A549 (cell line): ENCODE data around the gene FADS6. TPM values are rescaled to one million over a fixed set of nuclear protein-coding genes. Genes with fewer than 3 reads are reported as not detected.
A peak's percentile ranks its signal among the peaks of the same experiment; 100 is the strongest.

ENCODE experiments used
- ATAC-seq, 2 experiments: fragments of 200-7000 bp in 1 of 2; fragments of >200 bp in 1 of 2; cut with Nextera tagmentation in 1 of 2; cut with Tn5 transposase in 1 of 2; 3 replicates each; pipeline versions ENCODE4 v1.8.0 to v1.9.1; 2018 to 2020; ENCODE audit warnings: mild to moderate bottlenecking in 1 of 2, moderate library complexity in 1 of 2
- CTCF ChIA-PET: fragments of 300-600 bp; sonication (Branson Sonifier 250); formaldehyde crosslinking; extraction: SDS; loops from one replicate; lab custom pipeline; 2021; ENCODE audit warnings: antibody characterized with exemption, inconsistent platforms; lab: Yijun Ruan, JAX
- POLR2A ChIA-PET: fragments of 350-600 bp; formaldehyde crosslinking; extraction: SDS; loops from one replicate; lab custom pipeline; 2021; ENCODE audit warnings: antibody characterized with exemption, inconsistent platforms; lab: Yijun Ruan, JAX
- DNase-seq, 2 experiments: peaks; one replicate each; pipeline versions ENCODE4 v3.0.0 to v3.0.0-alpha.2; 2011 to 2016; ENCODE audit warnings: low read depth in 1 of 2, low spot score in 1 of 2
- FAIRE-seq: peaks from 2 replicates; lab custom pipeline; 2011; peaks lifted over from hg19 to GRCh38; lab: Jason Lieb, UNC
- H3K27ac ChIP-seq, 2 experiments: fragments of >200 bp; sonication (Bioruptor Twin); formaldehyde crosslinking; 3 replicates each; pipeline ENCODE4 v1.5.1; 2016 to 2017
- H3K4me1 ChIP-seq: fragments of >200 bp; sonication (Bioruptor Twin); formaldehyde crosslinking; 3 replicates; pipeline ENCODE4 v1.6.1; 2016
- H3K4me2 ChIP-seq: fragments of >200 bp; sonication (Bioruptor Twin); formaldehyde crosslinking; 3 replicates; pipeline ENCODE4 v1.6.1; 2016
- H3K4me3 ChIP-seq: fragments of >200 bp; sonication (Bioruptor Twin); formaldehyde crosslinking; 3 replicates; pipeline ENCODE4 v1.5.1; 2016
- H3K9me3 ChIP-seq: fragments of >200 bp; sonication (Bioruptor Twin); formaldehyde crosslinking; 3 replicates; pipeline ENCODE4 v1.6.1; 2016
- BCL3 ChIP-seq: fragments of >200 bp; sonication (Bioruptor Twin); formaldehyde crosslinking; IDR thresholded peaks from 3 replicates; pipeline ENCODE4 v1.6.1; 2016
- CHD2 ChIP-seq: fragments of 150-350 bp; IDR thresholded peaks from 2 replicates; pipeline ENCODE4 v1.6.1; 2014; ENCODE audit warnings: low read length; ENCODE audit not compliant: partially characterized antibody
- CHD4 ChIP-seq: fragments of 200-600 bp; sonication (generic); IDR thresholded peaks from 2 replicates; pipeline ENCODE4 v1.6.1; 2016; ENCODE audit warnings: antibody characterized with exemption, mild to moderate bottlenecking, borderline replicate concordance
- ELK1 ChIP-seq: fragments of 150-350 bp; IDR thresholded peaks from 2 replicates; pipeline ENCODE4 v1.6.1; 2014; ENCODE audit warnings: low read depth, mild to moderate bottlenecking, low read length
- ESRRA ChIP-seq: fragments of 150-350 bp; IDR thresholded peaks from 2 replicates; pipeline ENCODE4 v1.6.1; 2014; ENCODE audit warnings: mild to moderate bottlenecking, low read length, borderline replicate concordance
- FOXS1 ChIP-seq: fragments of 250-450 bp; sonication (Bioruptor Pico); IDR thresholded peaks from 2 replicates; pipeline ENCODE4 v1.5.0; 2020; ENCODE audit warnings: mild to moderate bottlenecking, moderate library complexity
- GATA3 ChIP-seq: IDR thresholded peaks from 2 replicates; pipeline ENCODE4 v1.6.1; 2012; ENCODE audit warnings: borderline replicate concordance
- HEYL ChIP-seq: fragments of 250-450 bp; sonication (Bioruptor Pico); IDR thresholded peaks from 2 replicates; pipeline ENCODE4 v1.8.0; 2021; ENCODE audit warnings: mild to moderate bottlenecking, moderate library complexity
- JUN ChIP-seq, 2 experiments: fragments of >200 bp; sonication (Bioruptor Twin); formaldehyde crosslinking; IDR thresholded peaks; 2 replicates in 1 of 2; 3 replicates in 1 of 2; pipeline ENCODE4 v1.6.1; 2016 to 2017
- KDM1A ChIP-seq: fragments of 200-600 bp; sonication (generic); IDR thresholded peaks from 2 replicates; pipeline ENCODE4 v1.6.1; 2016; ENCODE audit warnings: low read depth, mild to moderate bottlenecking
- MAX ChIP-seq: IDR thresholded peaks from 2 replicates; pipeline ENCODE4 v1.6.1; 2012
- MAZ ChIP-seq: fragments of 150-350 bp; IDR thresholded peaks from 2 replicates; pipeline ENCODE4 v1.6.1; 2014; ENCODE audit warnings: antibody characterized with exemption, low read depth, low read length, borderline replicate concordance
- MYC ChIP-seq: IDR thresholded peaks from 2 replicates; pipeline ENCODE4 v1.6.1; 2012; ENCODE audit warnings: mild to moderate bottlenecking, inconsistent platforms, low read length, improper control_type of control experiment, borderline replicate concordance
- NFE2L2 ChIP-seq: fragments of 150-350 bp; conservative IDR thresholded peaks from 2 replicates; pipeline ENCODE4 v1.6.1; 2014; ENCODE audit warnings: low read length
- NPAS2 ChIP-seq: fragments of 250-450 bp; sonication (Bioruptor Pico); IDR thresholded peaks from 2 replicates; pipeline ENCODE4 v1.8.0; 2022; ENCODE audit warnings: mild to moderate bottlenecking, moderate library complexity, borderline replicate concordance
- PHF8 ChIP-seq: fragments of 200-600 bp; sonication (generic); IDR thresholded peaks from 2 replicates; pipeline ENCODE4 v1.6.1; 2016; ENCODE audit warnings: low read depth, mild to moderate bottlenecking, antibody characterized with exemption, moderate library complexity, borderline replicate concordance
- POLR2A ChIP-seq: IDR thresholded peaks from 2 replicates; pipeline ENCODE4 v1.6.1; 2012; ENCODE audit warnings: mild to moderate bottlenecking, low read length
- RFX5 ChIP-seq: fragments of 450-650 bp; IDR thresholded peaks from 2 replicates; pipeline ENCODE4 v1.7.1; 2014; ENCODE audit warnings: antibody characterized with exemption, mild to moderate bottlenecking, moderate library complexity
- SMC3 ChIP-seq: fragments of >200 bp; sonication (Bioruptor Twin); formaldehyde crosslinking; IDR thresholded peaks from 3 replicates; pipeline ENCODE4 v1.6.1; 2018; ENCODE audit warnings: inconsistent platforms
- SREBF2 ChIP-seq: fragments of 450-650 bp; IDR thresholded peaks from 2 replicates; pipeline ENCODE4 v1.6.1; 2014; ENCODE audit warnings: mild to moderate bottlenecking, moderate library complexity
- TFCP2L1 ChIP-seq: fragments of 250-450 bp; sonication (Bioruptor Pico); IDR thresholded peaks from 2 replicates; pipeline ENCODE4 v1.5.0; 2021; ENCODE audit warnings: mild to moderate bottlenecking
- USF2 ChIP-seq: fragments of 450-650 bp; IDR thresholded peaks from 2 replicates; pipeline ENCODE4 v1.6.1; 2014; ENCODE audit warnings: antibody characterized with exemption
- ZFP36 ChIP-seq: fragments of 450-650 bp; IDR thresholded peaks from 2 replicates; pipeline ENCODE4 v1.6.1; 2014; ENCODE audit warnings: borderline replicate concordance; ENCODE audit not compliant: partially characterized antibody
- ZNF302 ChIP-seq: fragments of 250-450 bp; sonication (Bioruptor Pico); IDR thresholded peaks from 2 replicates; pipeline ENCODE4 v1.9.0; 2021; ENCODE audit warnings: inconsistent platforms, mild to moderate bottlenecking, moderate library complexity
- ZSCAN20 ChIP-seq: fragments of 250-450 bp; sonication (Bioruptor Pico); IDR thresholded peaks from 2 replicates; pipeline ENCODE4 v1.8.0; 2022; ENCODE audit warnings: mild to moderate bottlenecking, moderate library complexity
- WGBS: methylation state at CpG from one replicate; pipeline ENCODE4 v1.1.6; 2017; ENCODE audit errors: missing lambda C conversion rate; 5-methylcytosine and 5-hydroxymethylcytosine counted together
- polyA minus RNA-seq: library from RNA; depleted of rRNA, polyadenylated mRNA; stranded (reverse); fragments of >200 nt; gene quantifications from 2 replicates; pipeline ENCODE4 v1.2.3, GENCODE V29; 2011; rRNA and poly(A)+ RNA removed
- polyA plus RNA-seq, 4 experiments: library from polyadenylated mRNA; depleted of rRNA in 3 of 4; stranded (reverse); fragments of >200 nt; fragmentation: RNase III in 1 of 4; extraction: RNeasy Plus Mini Kit Qiagen cat#74134 plus additional on column Dnase treatment in 1 of 4; gene quantifications; 2 replicates in 3 of 4; 3 replicates in 1 of 4; pipeline ENCODE4 v1.2.3, GENCODE V29; 2011 to 2017

FADS6 gene
- polyA plus RNA-seq (2011; rRNA removed): not detected in 2 replicates
- 0.03 TPM in 1 of 2 replicates, not detected in the other for polyA plus RNA-seq (2012; cell fraction: cytosol; rRNA removed)
- 0.02 TPM in 1 of 2 replicates, not detected in the other for polyA plus RNA-seq (2012; cell fraction: nucleus; rRNA removed)
- 0.04 TPM in 1 of 3 replicates, not detected in the others for polyA plus RNA-seq (2017; fragmentation: RNase III; extraction: RNeasy Plus Mini Kit Qiagen cat#74134 plus additional on column Dnase treatment)
- polyA minus RNA-seq: not detected in 2 replicates

GRCh38 chr17:74892974-74893911 is at the start of gene FADS6:
Gene FADS6, minus strand, starts transcription at chr17:74893633. Its CDS starts 38 bp downstream, at chr17:74893595.
- ChIA-PET CTCF (interaction anchor here (0.8 to 2.2 kb wide), 6 partner anchors 12 to 525 kb away, joined by 3 to 8 read pairs (median 4); no protein-coding TSS in a partner anchor), POLR2A (interaction anchor here (0.6 to 1.0 kb wide), 3 partner anchors 18 to 20 kb away, joined by 3 to 6 read pairs (median 3); partner anchors contain the start of gene FDXR)
- no peaks in the 10 kb centered on the region for H3K9me3 ChIP-seq
- no peak for TF ChIP-seq KDM1A
- no peak for TF ChIP-seq MAZ
- no peak for TF ChIP-seq RFX5
- TF ChIP-seq SMC3: no peak
- no peak for TF ChIP-seq JUN (IDR thresholded peaks at IDR 0.05)
- no peak for TF ChIP-seq SREBF2
- TF ChIP-seq CHD4: no peak
- no peak for TF ChIP-seq CHD2
- TF ChIP-seq ZSCAN20 (CRISPR knock-in tag): no peak
- TF ChIP-seq ESRRA: no peak
- no peak for TF ChIP-seq POLR2A
- TF ChIP-seq NFE2L2: no peak
- no peak for TF ChIP-seq ZNF302
- TF ChIP-seq FOXS1 (CRISPR knock-in tag): no peak
- no peak for TF ChIP-seq MAX
- no peak for TF ChIP-seq ELK1
- TF ChIP-seq USF2: no peak
- TF ChIP-seq ZFP36: no peak
- TF ChIP-seq GATA3: no peak
- DNase-seq (no peak), FAIRE-seq (no peak), ATAC-seq (peak; percentile 32 to 65; a peak in 4 of 6 replicates)
- peak within 1 kb of the TSS; percentile 40 for H3K4me3 ChIP-seq
- H3K4me1 ChIP-seq: peaks cover 4% of the 10 kb centered on the region; the same call in 1 of the 3 replicates
- H3K27ac ChIP-seq: peak within 1 kb of the TSS; percentile 30 to 59; a peak in 4 of 6 replicates
- H3K4me2 ChIP-seq: peak within 1 kb of the TSS; percentile 89
- WGBS: 34% methylated on average over 40 of the region's 86 CpGs

GRCh38 chr17:74941128-74941725 is 47.8 kb upstream of the FADS6 start:
- peaks cover 12% of the 10 kb centered on the region for H3K4me1 ChIP-seq
- CTCF ChIA-PET: interaction anchor here (42.0 to 42.3 kb wide), 2 partner anchors 8 to 16 kb away, joined by 1448 read pairs; partner anchors contain the start of genes HID1, OTOP2, OTOP3 and USH1G
- no peaks in the 10 kb centered on the region for H3K9me3 ChIP-seq
- TF ChIP-seq PHF8: no peak
- no peak for TF ChIP-seq MYC
- TF ChIP-seq BCL3: no peak
- no peak for TF ChIP-seq TFCP2L1 (CRISPR knock-in tag)
- no peak for TF ChIP-seq NPAS2 (CRISPR knock-in tag)
- no peak for TF ChIP-seq HEYL (CRISPR knock-in tag)
- WGBS: 74% methylated on average over 21 of the region's 21 CpGs
- H3K4me3 ChIP-seq: no peak overlapping the region
- POLR2A ChIA-PET: no interaction called here
- no peak for ATAC-seq
- H3K27ac ChIP-seq: no peak overlapping the region
- H3K4me2 ChIP-seq: no peak overlapping the region
- FAIRE-seq: no peak
- DNase-seq: no peak
